WTC11 (cell line): ENCODE measurements around the gene CLASP1. TPM values are rescaled to one million over a fixed set of nuclear protein-coding genes. Genes with fewer than 3 reads are reported as not detected.

ENCODE experiments used
- ATAC-seq: fragments of 200-7000 bp; cut with Tn5 transposase; 2 replicates; pipeline ENCODE4 v1.10.0; 2021; ENCODE audit warnings: mild to moderate bottlenecking, moderate library complexity
- CTCF ChIA-PET: fragments of 300-600 bp; sonication (Branson Sonifier 250); formaldehyde crosslinking; loops from one replicate; lab custom pipeline; 2021; ENCODE audit warnings: antibody characterized with exemption; lab: Charles Lee
- POLR2A ChIA-PET: fragments of 350-600 bp; sonication (Branson Sonifier 250); formaldehyde crosslinking; loops from one replicate; lab custom pipeline; 2021; ENCODE audit warnings: antibody characterized with exemption; lab: Charles Lee
- DNase-seq: peaks from one replicate; pipeline ENCODE4 v3.0.0; 2021; ENCODE audit warnings: low spot score
- H3K27ac Mint-ChIP-seq: 2 replicates; pipeline ENCODE4 v1.8.0; 2021; ENCODE audit warnings: mixed read lengths
- H3K27me3 Mint-ChIP-seq: 2 replicates; pipeline ENCODE4 v1.8.0; 2021; ENCODE audit warnings: low read depth, mild to moderate bottlenecking, moderate library complexity, mixed read lengths
- H3K36me3 Mint-ChIP-seq: 2 replicates; pipeline ENCODE4 v1.8.0; 2021; ENCODE audit warnings: mixed read lengths
- H3K4me1 Mint-ChIP-seq: 2 replicates; pipeline ENCODE4 v1.8.0; 2022; ENCODE audit warnings: mixed read lengths
- H3K4me3 Mint-ChIP-seq: 2 replicates; pipeline ENCODE4 v1.8.0; 2021; ENCODE audit warnings: mild to moderate bottlenecking, moderate library complexity, mixed read lengths
- H3K9me3 Mint-ChIP-seq: 2 replicates; pipeline ENCODE4 v1.8.0; 2021; ENCODE audit warnings: mixed read lengths
- ATF6 ChIP-seq: sonication (generic); formaldehyde crosslinking; IDR thresholded peaks from 2 replicates; pipeline ENCODE4 v1.8.1; 2023; ENCODE audit warnings: mild to moderate bottlenecking, missing genetic modification reagents
- E2F5 ChIP-seq: sonication (generic); formaldehyde crosslinking; IDR thresholded peaks from 2 replicates; pipeline ENCODE4 v1.8.1; 2022; ENCODE audit warnings: mild to moderate bottlenecking, moderate library complexity, missing genetic modification reagents
- EMX1 ChIP-seq: fragments of 250-450 bp; sonication (Bioruptor Pico); IDR thresholded peaks from 2 replicates; pipeline ENCODE4 v1.8.0; 2021; ENCODE audit warnings: mild to moderate bottlenecking
- FOXK1 ChIP-seq: sonication (generic); formaldehyde crosslinking; IDR thresholded peaks from 2 replicates; pipeline ENCODE4 v1.8.0; 2022; ENCODE audit warnings: mild to moderate bottlenecking, moderate library complexity, missing genetic modification reagents
- FOXP4 ChIP-seq: sonication (generic); formaldehyde crosslinking; IDR thresholded peaks from 2 replicates; pipeline ENCODE4 v1.8.0; 2022; ENCODE audit warnings: mild to moderate bottlenecking, missing genetic modification reagents
- IRF1 ChIP-seq: sonication (generic); formaldehyde crosslinking; IDR thresholded peaks from 2 replicates; pipeline ENCODE4 v1.8.0; 2023; ENCODE audit warnings: missing genetic modification reagents
- KAT7 ChIP-seq: sonication (generic); formaldehyde crosslinking; IDR thresholded peaks from 2 replicates; pipeline ENCODE4 v1.8.1; 2023; ENCODE audit warnings: missing genetic modification reagents, mild to moderate bottlenecking, borderline replicate concordance
- MXD4 ChIP-seq: fragments of 250-450 bp; sonication (Bioruptor Pico); IDR thresholded peaks from 2 replicates; pipeline ENCODE4 v1.8.0; 2021; ENCODE audit warnings: mild to moderate bottlenecking, moderate library complexity, borderline replicate concordance
- RORB ChIP-seq: fragments of 250-450 bp; sonication (Bioruptor Pico); IDR thresholded peaks from 2 replicates; pipeline ENCODE4 v1.9.0; 2021; ENCODE audit warnings: mild to moderate bottlenecking
- SP1 ChIP-seq: sonication (generic); formaldehyde crosslinking; conservative IDR thresholded peaks from 2 replicates; pipeline ENCODE4 v1.8.1; 2022; ENCODE audit warnings: missing genetic modification reagents
- TP53 ChIP-seq: sonication (generic); formaldehyde crosslinking; IDR thresholded peaks from 2 replicates; pipeline ENCODE4 v1.8.1; 2023; ENCODE audit warnings: mild to moderate bottlenecking, missing genetic modification reagents
- ZBTB21 ChIP-seq: sonication (generic); formaldehyde crosslinking; IDR thresholded peaks from 2 replicates; pipeline ENCODE4 v1.8.1; 2023; ENCODE audit warnings: mild to moderate bottlenecking, missing genetic modification reagents, borderline replicate concordance
- ZNF263 ChIP-seq: sonication (generic); formaldehyde crosslinking; IDR thresholded peaks from 2 replicates; pipeline ENCODE4 v1.8.1; 2022; ENCODE audit warnings: low read depth, mild to moderate bottlenecking, moderate library complexity, missing genetic modification reagents
- ZNF423 ChIP-seq: fragments of 250-450 bp; sonication (Bioruptor Pico); IDR thresholded peaks from 2 replicates; pipeline ENCODE4 v2.1.2; 2022; ENCODE audit warnings: mild to moderate bottlenecking, moderate library complexity
- total RNA-seq: library from RNA; stranded (reverse); gene quantifications from 3 replicates; pipeline ENCODE4 v1.2.3, GENCODE V29; 2021

Gene CLASP1
- total RNA-seq, 1 experiment from 2014 or later = 50.0 TPM

GRCh38 chr2:121562269-121563176 is 86.7 kb downstream of the CLASP1 start:
- H3K27ac Mint-ChIP-seq = no peak overlapping the region
- peaks cover 19% of the 10 kb centered on the region for H3K9me3 Mint-ChIP-seq
- peaks cover 21% of the 10 kb centered on the region for H3K4me1 Mint-ChIP-seq
- no peak overlapping the region for H3K4me3 Mint-ChIP-seq
- POLR2A ChIA-PET = no interaction called here
- H3K27me3 Mint-ChIP-seq = no peaks in the 10 kb centered on the region
- DNase-seq (no peak), ATAC-seq (no peak)
- no peak for TF ChIP-seq E2F5 (CRISPR knock-in tag)
- no peak for TF ChIP-seq SP1 (CRISPR knock-in tag)
- TF ChIP-seq FOXK1 (CRISPR knock-in tag) = no peak
- no peak for TF ChIP-seq RORB (CRISPR knock-in tag)
- peaks cover 25% of the 10 kb centered on the region for H3K36me3 Mint-ChIP-seq
- CTCF ChIA-PET = no interaction called here

GRCh38 chr2:121561617-121562268 is 87.5 kb downstream of the CLASP1 start:
- no peak overlapping the region for H3K4me3 Mint-ChIP-seq
- H3K9me3 Mint-ChIP-seq = peaks cover 19% of the 10 kb centered on the region
- no peaks in the 10 kb centered on the region for H3K27me3 Mint-ChIP-seq
- POLR2A ChIA-PET = no interaction called here
- no peak for ATAC-seq
- TF ChIP-seq E2F5 (CRISPR knock-in tag) = no peak
- TF ChIP-seq IRF1 (CRISPR knock-in tag) = no peak
- TF ChIP-seq ZNF263 (CRISPR knock-in tag) = no peak
- no peak for TF ChIP-seq TP53 (CRISPR knock-in tag)
- no peak for TF ChIP-seq EMX1 (CRISPR knock-in tag)
- no peak for TF ChIP-seq ZBTB21 (CRISPR knock-in tag)
- no peak for TF ChIP-seq ZNF423 (CRISPR knock-in tag)
- no peak for TF ChIP-seq FOXP4 (CRISPR knock-in tag)
- no peak for TF ChIP-seq MXD4 (CRISPR knock-in tag)
- CTCF ChIA-PET = no interaction called here
- H3K4me1 Mint-ChIP-seq = peaks cover 23% of the 10 kb centered on the region
- DNase-seq = no peak
- H3K27ac Mint-ChIP-seq = no peak overlapping the region
- peaks cover 25% of the 10 kb centered on the region for H3K36me3 Mint-ChIP-seq

GRCh38 chr2:121558329-121558728 is 90.9 kb downstream of the CLASP1 start:
- no peak for DNase-seq
- no peak for ATAC-seq
- ChIA-PET CTCF (no interaction called here), POLR2A (no interaction called here)
- Mint-ChIP-seq H3K36me3 (peaks cover 2% of the 10 kb centered on the region; the same call in 1 of the 2 replicates), H3K4me3 (no peak overlapping the region), H3K4me1 (peaks cover 23% of the 10 kb centered on the region), H3K27ac (no peak overlapping the region), H3K27me3 (no peaks in the 10 kb centered on the region), H3K9me3 (peaks cover 2% of the 10 kb centered on the region)
- TF ChIP-seq ATF6 (CRISPR knock-in tag) (no peak), KAT7 (CRISPR knock-in tag) (no peak)
